ENCODE data around the gene STON1.

- peak; percentile 16; the same call in 1 of the 2 replicates for TF ChIP-seq CTCF (IDR thresholded peaks at IDR 0.05; ENCODE audit: low read depth, low read length)
- TF ChIP-seq EZH2phosphoT487 (IDR thresholded peaks at IDR 0.05; ENCODE audit: low read depth): no peak
Observed at GRCh38 chr2:48566592-48567310, 36.8 kb downstream of the STON1 start.
